Right forelimb (tissue), 1 donor: Measurements from ENCODE around the gene GNG12.

Source experiments
- DNase-seq: peaks from one replicate; pipeline ENCODE4 v3.0.0-alpha.2; 2018

Gene GNG12

DNA sequence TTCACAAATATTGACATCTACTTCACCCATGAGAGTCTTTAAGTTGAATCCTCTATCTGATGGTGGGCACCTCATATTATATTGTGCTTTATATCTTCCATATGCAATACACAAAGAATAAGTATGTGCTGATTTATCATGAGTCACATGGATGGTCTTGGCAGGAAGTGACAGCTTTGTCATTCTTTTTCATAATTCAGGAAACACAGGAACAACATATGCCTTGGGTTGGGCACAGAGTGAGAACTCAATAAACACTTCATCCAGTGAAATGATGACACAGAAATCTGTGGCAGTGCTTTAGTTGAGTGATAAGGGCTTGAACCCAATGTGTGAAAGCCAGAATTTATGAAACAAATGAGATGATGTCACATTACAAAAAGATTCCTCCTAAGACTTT, 107.0 kb downstream of the GNG12 start:
- no peak for DNase-seq

DNA sequence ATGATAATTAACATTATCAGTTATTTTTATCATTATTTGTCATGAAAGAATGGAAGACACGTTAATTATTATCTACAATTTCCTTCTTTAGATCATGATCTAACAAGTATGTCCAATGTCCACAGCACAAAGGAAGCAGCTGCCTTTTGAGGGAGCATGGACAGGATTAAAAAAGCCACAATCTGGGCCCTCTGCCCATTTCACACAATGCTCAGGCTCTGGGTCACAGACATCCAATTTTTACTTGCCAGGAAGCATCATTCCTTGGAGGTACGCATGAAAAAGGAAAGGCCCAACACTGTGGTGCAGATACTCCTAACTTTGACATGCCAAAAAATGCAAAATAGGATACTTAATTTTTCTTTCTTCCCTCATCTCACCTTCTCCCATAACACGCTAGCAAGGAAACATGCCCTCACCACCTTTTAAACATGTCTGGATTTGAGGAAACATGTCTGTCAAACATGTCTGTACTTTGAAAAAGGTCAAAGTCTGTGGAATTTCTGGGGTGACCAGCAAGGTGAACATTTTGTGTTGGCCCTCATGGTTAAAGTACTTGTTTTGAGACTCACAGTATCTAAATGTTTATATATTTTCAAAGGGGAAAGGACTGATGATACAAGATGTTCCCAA, 108.2 kb downstream of the GNG12 start:
- DNase-seq: no peak

DNA sequence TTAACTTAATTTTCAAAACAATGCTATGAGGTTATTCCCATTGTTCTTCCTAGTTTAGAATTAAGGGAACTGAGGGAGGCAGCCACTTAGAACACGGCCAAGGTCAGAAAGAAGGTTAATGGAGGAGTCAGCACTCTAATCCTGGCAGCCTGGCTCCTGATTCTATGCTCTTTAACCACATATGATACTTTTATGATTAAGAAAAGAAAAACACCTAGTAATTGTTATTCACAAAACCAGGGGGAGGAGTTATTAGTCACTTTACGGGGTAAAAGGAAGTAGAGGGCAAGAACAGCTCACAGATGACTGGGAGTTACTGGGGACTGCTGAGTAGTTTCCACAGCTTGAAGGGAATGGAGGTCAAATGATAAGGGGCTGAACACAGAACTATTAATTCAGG, 109.6 kb downstream of the GNG12 start:
- DNase-seq: no peak

DNA sequence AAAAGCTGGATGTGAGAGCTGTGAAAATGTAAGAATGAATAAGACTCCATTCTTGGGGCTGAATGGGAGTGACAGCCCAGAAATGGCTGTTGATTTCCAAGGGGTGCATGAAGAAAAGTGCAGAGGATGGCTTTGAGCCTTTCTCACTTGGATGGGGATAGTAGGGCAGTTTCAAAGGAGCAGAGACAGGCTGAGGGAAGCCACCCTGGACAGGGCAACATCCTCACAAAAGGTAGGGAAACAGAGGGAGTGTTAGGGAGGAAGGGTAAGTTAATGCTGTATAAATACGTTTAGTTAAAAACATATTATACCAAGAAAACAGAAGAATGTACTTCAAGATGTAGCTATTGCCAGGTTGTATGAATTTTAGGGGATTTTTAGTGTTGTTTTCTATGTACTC, 110.1 kb downstream of the GNG12 start:
- DNase-seq: no peak

DNA sequence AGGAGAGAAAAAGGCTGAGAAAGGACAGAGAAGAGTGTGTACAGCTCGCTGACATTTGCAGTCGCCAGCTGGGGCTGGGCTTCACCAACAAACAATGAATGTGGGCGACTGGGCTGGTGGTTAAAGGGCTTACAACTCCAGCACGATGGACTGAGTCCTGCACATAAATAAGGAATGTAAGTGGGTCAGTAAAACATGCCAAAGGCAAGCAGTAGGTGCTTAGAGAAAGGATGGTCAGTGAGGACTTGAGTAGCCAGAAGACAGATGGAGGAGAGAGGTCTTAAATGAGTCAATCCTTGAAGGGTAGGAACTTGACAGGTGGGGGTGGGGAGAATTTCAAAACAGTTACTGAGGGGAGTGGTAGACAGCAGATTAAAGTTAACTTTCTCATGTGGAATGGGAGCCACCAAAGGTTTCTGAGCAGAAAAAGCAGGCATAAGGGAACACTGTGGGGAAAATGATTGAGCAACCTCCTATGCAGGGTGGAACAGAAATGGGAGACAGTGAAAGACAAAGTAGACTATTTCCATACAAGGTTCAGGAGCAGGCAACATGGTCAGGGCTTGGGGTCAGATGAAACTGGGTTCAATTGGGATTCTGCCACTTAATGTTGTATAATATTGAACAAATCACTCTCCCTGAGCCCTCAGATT, 110.8 kb downstream of the GNG12 start:
- no peak for DNase-seq

DNA sequence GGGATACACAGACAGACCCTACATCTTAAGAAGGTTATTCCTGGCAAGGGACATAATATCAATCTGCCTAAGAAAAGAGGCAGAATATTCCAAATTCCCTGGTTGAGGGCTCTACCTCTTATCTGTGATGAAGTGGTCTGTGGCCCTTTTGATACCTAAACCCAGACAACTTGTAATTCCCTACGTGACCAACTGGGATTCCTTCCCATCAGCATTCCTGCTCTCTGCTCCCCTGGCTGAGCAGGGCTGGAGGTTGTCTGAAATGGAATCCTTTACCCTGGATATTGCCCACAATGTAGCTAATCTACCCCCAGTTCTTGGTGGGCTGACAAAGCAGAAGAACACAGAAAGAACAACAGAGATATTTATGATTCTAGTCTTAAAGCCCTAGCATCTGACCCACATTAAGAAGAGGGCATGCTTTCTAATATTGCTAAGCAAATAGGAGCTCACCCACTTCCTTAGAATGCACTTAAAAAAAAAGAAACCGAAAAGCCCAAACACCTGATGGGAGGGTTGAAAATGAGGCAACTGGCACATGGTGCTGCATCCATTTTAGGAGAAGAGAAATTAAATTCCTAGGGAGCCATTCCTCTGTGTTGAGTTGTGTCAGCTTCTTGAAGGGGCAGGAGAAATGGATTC, 111.5 kb downstream of the GNG12 start:
- no peak for DNase-seq

DNA sequence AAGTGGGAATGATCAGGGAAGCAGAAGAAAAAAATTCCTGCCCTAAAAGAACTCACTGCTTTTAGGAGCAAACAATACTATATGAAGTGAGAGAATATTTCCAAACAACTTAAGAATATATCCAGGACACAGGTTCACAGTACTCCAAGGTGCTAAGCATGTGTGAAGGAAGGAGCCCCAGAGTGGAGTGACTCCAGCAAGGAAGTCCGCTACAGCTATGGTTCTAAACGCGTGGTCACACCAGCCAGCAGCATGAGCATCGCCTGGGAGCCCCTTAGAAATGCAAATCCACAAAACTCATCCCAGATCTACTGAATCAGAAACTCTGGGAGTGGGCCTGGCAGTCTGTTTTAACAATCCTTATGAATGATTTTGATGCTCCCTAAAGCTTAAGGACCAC, 112.2 kb downstream of the GNG12 start:
- DNase-seq: no peak

DNA sequence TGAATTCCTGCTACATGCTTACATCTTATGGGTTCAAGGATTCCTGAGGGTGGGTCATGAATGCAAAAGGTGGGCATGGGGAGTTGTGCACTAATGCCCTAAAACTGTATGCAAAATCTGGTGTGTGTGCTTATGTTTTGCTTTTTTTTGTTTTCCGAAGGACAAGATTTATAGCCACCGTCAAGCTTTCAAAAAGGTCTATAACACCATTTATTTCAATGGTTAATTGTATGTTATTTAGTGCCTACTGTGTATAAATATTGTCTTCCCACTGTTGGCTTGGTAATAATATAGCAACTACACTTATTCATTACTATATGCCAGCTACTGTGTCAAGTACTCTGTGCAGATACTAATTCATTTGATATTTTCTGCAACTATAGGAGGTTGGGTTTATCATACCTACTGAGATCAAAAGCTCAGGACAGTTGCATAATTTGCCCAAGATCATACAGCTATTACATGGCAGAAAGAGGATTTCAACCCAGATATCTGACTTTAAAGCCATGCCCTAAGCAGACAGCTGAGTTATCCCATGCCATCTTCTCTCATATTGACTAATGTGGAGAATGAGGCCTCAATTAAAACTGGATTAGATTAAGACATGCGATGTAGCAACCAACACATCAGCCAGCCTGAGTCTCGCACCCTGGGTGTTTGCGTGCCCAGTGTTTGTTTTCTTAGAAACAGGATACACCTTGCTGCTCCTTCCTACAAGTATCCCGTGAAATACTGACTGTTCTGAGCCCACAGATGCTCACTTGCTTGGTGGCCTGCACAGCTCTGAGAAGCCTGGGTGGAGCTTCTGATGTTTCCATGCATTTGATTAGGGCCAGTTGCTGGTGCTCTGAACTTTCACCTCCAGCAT, 113.7 kb downstream of the GNG12 start:
- no peak for DNase-seq

DNA sequence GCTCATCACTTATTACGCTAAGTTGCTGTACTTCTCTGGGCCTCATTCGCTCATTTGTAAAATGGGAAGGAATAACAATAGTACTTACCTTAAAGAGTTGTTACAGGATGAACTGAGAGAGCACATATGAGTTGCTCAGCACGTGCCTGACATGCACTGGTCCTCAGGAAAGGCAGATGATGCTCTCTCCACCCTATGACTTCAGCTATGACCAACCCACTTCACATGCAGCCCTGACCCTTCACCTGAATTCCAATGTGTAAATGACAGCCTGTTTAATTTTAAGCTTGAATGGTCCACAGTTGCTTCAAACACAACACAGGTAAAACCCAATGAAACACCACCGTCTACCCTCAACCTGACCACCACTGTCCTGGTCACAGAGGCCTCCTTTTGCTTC, 115.4 kb downstream of the GNG12 start:
- no peak for DNase-seq

DNA sequence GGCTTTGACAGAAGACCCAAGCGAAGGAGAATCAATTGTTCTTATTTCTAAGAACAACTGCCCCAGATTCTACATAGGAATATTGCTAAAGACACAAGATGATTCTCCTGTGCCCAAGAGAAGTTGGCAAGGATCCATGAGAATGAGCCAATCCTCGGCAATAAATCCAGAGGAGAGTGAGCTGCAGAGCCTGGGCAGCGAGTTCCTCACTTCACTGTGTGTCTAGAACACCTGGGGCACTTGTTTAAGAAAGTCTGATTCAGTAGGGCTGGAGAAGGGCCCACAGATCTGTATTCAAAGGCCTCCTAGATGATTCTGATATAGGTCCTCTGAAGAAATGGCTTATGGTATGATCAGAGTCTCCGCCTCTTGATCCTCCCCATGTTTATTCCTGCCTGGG, 116.5 kb downstream of the GNG12 start:
- DNase-seq: no peak

DNA sequence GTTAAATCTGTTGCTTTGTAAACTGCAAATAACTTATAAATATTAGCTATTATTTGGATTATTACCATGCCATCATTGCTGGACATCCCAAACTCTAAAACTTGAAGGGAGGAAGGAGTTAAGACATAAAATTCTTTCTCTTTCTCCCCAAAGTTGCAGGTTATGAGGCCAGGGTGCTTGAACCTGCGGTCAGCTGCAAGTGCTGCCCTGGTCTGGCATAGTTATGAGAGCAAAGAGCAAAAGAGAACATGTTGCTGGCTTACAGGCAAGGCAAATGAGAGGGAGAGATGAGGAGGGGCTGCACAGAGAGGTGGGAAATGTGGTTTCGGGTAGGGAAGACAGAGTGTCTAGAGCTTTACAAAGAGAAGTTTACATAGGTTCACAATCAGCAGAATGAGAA, 117.4 kb downstream of the GNG12 start:
- no peak for DNase-seq

DNA sequence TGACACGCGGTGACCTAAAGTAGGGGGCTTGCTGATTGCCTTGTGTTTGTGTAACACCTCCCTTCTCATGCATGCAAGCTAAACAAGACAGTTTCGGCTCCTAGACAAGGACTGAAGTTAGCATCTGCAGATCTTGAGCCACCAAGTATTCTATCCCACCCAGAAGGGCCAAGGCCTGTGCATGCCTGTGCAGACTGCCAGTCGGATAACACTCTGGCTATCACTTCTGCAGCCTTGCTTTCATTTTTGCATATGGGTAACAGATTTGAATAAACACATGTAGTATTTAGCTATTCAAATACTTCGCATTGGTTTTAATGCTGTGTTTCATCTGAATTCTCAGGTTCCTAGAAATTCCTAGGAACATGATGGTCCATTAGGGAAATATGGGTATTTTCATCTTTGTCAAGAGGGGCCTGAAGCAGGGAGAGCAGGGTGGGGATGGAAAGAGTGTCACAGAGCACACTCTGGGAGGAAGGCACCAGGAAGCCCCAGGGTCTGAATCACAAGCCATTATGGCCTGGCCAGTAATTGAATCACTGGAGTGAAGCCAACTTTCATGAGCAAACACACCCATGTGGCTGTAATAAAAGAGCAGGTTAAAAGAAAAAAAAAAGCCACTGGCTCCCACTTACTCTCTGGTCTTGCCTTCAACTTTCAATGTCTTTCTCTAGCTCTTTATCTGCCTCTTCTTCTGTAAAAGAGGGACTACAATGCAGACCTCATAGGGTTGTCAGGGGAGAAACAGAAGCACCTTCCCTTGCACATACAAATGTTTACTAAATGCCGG, 120.0 kb downstream of the GNG12 start:
- no peak for DNase-seq

DNA sequence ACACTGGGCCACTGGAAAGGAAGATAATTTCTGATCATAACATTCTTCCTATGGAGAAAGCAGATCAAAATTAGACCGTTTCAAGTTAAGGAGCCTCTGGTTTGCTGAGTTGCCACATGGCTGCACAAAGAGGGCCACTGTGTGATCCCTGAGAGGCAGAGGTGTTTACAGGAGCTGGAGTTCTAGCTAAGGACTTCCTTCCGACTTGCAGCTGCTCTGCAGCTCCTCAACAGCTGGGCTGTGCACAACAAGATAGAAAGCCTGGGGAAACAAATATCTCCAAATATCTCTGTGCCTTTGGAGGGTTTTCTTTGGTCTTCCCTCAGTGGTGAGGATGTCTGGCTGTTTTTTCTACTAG, 121.4 kb downstream of the GNG12 start:
- no peak for DNase-seq

DNA sequence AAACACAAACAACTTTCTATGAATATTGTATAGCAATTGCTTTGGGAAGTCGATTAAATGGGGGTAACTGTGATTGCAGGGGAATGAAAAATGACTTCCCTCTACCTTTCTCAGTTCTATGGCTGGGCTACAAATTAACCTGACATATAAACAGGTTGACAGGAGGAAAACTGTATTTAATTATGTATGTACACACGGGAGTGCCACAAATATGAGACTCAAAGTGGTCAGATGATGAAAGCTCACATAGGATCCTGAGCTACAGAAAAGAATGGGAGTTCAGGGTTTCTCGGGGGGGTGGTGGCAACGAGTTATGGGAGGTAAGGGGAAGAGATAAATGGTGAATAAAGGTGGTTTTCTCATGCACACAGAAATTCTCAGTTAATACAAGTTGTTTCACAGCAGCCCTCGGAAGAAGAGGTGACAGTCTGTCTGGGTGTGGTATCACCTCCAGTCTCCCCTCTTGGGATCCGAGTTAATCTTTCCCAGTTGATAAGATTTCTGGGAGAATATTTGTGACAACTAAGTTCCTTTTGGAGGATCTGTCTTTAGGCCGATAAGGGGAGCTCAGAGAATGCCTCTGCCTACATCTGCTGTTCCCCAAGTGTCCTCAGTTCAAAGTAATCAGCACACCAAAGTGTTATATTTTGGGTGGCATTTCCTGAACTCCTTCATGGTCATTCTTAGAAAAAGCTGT, 122.0 kb downstream of the GNG12 start:
- no peak for DNase-seq

DNA sequence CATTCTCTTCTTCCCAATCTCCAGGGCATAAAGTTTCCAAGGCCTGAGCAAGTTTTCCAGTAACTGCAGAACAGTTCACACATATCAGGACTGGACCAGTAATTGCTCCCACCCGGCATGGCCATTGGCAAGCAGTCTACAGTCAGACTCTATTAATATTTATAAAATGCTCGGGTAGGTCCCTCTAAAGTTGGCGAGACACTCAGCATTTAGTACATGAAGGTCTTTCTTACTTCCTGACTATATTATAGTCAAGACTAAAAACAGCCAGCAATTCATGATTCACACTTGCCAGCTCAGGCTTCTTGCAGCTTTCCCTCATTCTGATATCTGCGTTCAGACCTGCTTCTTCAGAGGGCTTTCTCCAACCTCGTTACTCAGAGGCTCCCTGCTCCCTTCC, 122.8 kb downstream of the GNG12 start:
- DNase-seq: no peak

DNA sequence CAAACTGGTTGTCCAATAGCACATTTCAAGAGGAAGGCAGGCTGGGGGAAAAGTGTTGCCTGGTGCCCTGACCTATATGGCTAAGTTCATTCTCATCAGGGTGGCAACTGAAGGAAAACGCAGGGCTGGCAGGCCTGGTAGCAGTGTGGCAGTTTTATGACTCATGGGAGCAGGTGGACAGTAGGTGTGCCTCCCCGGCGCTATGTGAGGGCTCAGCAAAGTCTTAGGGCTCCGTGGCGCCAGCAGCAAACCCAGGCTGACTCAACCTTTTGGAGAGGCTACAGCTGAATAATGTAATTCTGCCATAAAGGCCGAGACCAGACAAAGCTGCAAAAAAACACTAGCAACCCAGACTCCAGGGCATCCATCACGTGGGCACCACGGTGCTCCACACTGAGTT, 124.7 kb downstream of the GNG12 start:
- DNase-seq: no peak

DNA sequence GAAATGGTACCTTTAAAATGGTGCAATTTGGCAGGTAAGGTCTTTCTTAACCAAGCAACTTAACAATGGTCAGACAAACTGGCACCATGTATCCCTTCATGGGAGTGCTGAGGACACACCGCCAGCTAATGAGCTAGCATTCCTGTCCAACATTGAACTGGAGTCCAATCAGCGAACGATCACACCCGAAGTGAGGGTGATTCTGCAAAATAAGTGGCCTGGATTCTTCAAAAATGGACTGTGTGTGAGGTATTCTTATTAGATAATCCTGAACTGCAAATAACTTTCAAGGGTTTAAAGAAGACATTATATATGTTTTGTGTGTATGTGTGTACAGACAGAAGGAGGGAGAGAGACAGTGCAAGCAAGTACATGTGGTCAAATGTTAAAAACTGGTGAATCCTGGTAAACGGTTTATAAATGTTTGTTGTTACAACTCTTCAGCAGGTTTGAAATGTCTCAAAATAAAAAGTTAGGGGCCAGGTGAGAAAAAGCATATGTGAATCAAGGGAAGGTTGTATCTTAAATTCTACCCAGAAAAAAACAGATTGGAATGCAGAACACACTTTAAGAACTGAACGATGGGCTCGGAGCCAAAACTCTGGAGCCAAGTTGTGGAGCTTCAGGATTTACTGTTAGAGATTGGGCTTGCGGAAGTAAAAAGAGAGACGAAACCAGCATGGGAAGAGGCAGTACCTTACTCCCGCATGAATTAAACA, 127.4 kb downstream of the GNG12 start:
- no peak for DNase-seq

DNA sequence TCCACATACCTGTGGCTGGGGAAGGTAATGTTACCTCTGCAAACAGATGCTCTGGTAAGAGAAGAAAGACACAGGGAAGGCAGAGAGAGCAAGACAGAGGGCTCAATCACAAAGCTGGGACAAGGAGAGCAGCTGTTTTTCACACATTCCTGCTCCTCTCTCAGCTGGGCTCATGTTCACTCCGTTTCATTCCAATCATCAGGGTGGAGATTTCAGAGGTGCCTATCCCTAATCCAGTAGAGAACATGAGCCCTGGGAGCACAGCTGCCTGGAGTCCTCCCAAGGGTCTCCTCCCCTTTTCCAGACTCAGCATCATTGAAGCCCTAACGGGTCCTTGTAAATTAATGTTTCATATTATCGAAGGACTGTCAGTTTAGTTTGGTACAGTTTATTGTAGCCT, 128.9 kb downstream of the GNG12 start:
- DNase-seq: no peak

DNA sequence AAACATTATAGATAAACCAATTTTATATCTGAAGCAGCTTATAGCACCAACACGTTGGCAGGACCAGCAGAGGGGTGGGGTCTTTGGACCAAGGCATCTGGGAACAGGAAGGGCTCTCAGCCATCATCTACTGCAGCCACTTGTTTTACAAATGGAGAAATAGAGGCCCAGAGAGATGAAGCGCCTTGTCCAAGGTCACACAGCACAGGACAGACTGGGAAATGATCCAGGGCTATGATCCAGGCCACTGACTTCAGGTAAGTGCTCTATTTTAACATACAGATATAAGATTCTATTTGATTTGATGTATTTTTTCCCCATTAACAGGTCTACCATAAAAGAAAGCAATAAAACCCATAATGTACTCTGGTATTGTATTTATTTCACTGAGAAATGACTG, 131.4 kb downstream of the GNG12 start:
- DNase-seq: no peak

DNA sequence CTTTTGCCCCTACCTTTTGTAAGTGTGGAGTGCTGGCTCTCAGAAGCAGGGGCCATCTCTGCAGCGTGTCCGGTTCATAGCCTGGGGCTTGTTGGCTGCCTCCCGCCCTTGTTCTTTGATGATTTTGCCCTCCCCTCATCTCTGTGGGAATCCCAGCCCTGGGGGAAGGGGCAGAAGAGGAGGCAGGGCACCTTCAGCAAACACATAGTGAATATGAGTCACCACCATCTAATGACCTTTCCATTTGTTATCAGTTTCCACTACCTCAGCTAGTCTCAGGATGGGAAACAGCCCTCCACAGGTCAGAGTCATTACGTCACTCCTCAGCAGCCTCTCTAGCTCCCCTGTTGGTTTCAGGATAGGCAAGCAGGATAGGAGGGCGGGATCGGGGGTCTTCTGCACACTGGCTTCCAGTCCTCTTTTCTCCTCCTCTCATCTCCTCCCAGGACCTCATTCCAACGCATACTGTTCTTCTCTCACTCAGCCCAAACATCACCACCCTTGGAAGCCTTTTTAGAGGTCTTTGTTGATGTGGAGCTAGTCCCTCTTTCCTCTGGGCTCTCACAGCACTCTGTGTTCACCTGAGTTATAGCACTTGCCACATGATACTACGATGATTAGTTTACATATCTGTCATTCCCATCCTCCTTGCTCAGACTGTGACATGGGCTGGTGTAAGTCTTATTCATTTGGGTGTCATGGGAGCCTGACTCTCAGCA, 132.4 kb downstream of the GNG12 start:
- no peak for DNase-seq

DNA sequence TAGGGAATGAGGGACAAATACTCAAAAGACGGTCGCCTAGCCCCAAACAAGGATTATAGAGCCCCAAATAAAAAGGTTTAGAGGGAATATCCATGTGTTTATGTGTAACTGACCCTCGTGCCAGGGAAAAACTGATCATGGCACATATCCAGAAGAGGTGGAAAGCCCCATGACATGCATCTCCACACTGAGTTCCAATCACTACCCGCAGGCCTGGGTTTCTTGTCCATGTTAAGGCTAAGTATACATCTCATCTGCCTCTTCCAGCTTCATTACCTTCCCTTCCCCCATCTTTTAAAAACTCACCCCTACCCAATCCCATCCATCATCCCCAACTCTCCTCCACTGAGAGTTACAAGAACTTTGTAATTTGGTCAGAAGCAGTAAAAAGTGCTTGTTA, 133.0 kb downstream of the GNG12 start:
- no peak for DNase-seq
